Activated CD4-positive, CD25-positive, alpha-beta regulatory T cell treated with anti-CD3 and anti-CD28 coated beads, Interleukin-2, amount 50 U/mL, for 16 hours (primary cell): ENCODE data around the gene PIEZO1.
A peak's percentile ranks its signal among the peaks of the same experiment; 100 is the strongest.

Experiments
- DNase-seq: peaks from one replicate; pipeline ENCODE4 v3.0.0-alpha.2; 2020; ENCODE audit warnings: low read depth, low spot score

Gene PIEZO1

GRCh38 chr16:88750854-88751253, 34.2 kb downstream of the PIEZO1 start:
- DNase-seq = no peak

GRCh38 chr16:88749358-88749757, 35.7 kb downstream of the PIEZO1 start:
- no peak for DNase-seq

GRCh38 chr16:88748364-88748763, 36.7 kb downstream of the PIEZO1 start:
- DNase-seq = no peak

- DNase-seq = no peak
Observed at GRCh38 chr16:88747588-88748301, 37.3 kb downstream of the PIEZO1 start.

- no peak for DNase-seq
Observed at GRCh38 chr16:88746506-88746905, 38.5 kb downstream of the PIEZO1 start.

- no peak for DNase-seq
Observed at GRCh38 chr16:88744577-88745521, 40.2 kb downstream of the PIEZO1 start.

- peak; percentile 58 for DNase-seq
Observed at GRCh38 chr16:88743693-88744576, 41.1 kb downstream of the PIEZO1 start.

- DNase-seq = no peak
Observed at GRCh38 chr16:88742896-88743605, 42.0 kb downstream of the PIEZO1 start.

- DNase-seq = no peak
Observed at GRCh38 chr16:88741368-88741767, 43.7 kb downstream of the PIEZO1 start.

- no peak for DNase-seq
Observed at GRCh38 chr16:88740727-88741055, 44.3 kb downstream of the PIEZO1 start.

- no peak for DNase-seq
Observed at GRCh38 chr16:88739977-88740726, 44.9 kb downstream of the PIEZO1 start.

GRCh38 chr16:88739139-88739976, 45.7 kb downstream of the PIEZO1 start:
- no peak for DNase-seq

- DNase-seq = no peak
Observed at GRCh38 chr16:88738151-88739084, 46.6 kb downstream of the PIEZO1 start.

GRCh38 chr16:88737298-88738150, 47.5 kb downstream of the PIEZO1 start:
- DNase-seq = peak; percentile 27

- no peak for DNase-seq
Observed at GRCh38 chr16:88736496-88736895, 48.5 kb downstream of the PIEZO1 start.

GRCh38 chr16:88736088-88736487, 48.9 kb downstream of the PIEZO1 start:
- DNase-seq = no peak

- DNase-seq = no peak
Observed at GRCh38 chr16:88735616-88736015, 49.4 kb downstream of the PIEZO1 start.

GRCh38 chr16:88735121-88735520, 49.9 kb downstream of the PIEZO1 start:
- DNase-seq = no peak
